MG63 (cell line): ENCODE results near the gene TTC12. TPM values are rescaled to one million over a fixed set of nuclear protein-coding genes. Genes with fewer than 3 reads are reported as not detected.
"Not testable (repeated sequence)": the region's sequence is repeated elsewhere in the genome, so short reads cannot be mapped to it uniquely, and the experiment has no call there.

Source experiments
- DNase-seq: peaks from one replicate; pipeline ENCODE4 v3.0.0-alpha.2; 2020
- H3K27me3 ChIP-seq: fragments of 250-450 bp; sonication (Bioruptor Pico); 2 replicates; pipeline ENCODE4 v1.5.1; 2020; ENCODE audit warnings: mild to moderate bottlenecking, moderate library complexity
- H3K36me3 ChIP-seq: fragments of 250-450 bp; sonication (Bioruptor Pico); 2 replicates; pipeline ENCODE4 v1.5.1; 2020; ENCODE audit warnings: mild to moderate bottlenecking, moderate library complexity
- H3K4me3 ChIP-seq: fragments of 250-450 bp; sonication (Bioruptor Pico); 2 replicates; pipeline ENCODE4 v1.5.1; 2020; ENCODE audit warnings: mild to moderate bottlenecking, moderate library complexity
- H3K9me3 ChIP-seq: fragments of 250-450 bp; sonication (Bioruptor Pico); 2 replicates; pipeline ENCODE4 v1.5.1; 2020; ENCODE audit warnings: mild to moderate bottlenecking, moderate library complexity
- total RNA-seq: library from RNA; depleted of rRNA; stranded (reverse); fragments of >200 nt; shearing (Covaris generic); gene quantifications from 2 replicates; pipeline ENCODE4 v1.2.3, GENCODE V29; 2014; ENCODE audit warnings: low replicate concordance

Gene TTC12
- total RNA-seq, 1 experiment from 2014 or later, result 7.4 TPM

GRCh38 chr11:113278925-113279324 is 35.5 kb upstream of the TTC12 start:
- no peaks in the 10 kb centered on the region for H3K36me3 ChIP-seq
- DNase-seq, result no peak
- no peaks in the 10 kb centered on the region for H3K9me3 ChIP-seq
- no peak overlapping the region for H3K4me3 ChIP-seq
- no peaks in the 10 kb centered on the region for H3K27me3 ChIP-seq

GRCh38 chr11:113279591-113279990 is 34.8 kb upstream of the TTC12 start:
- DNase-seq, result no peak
- Histone ChIP-seq H3K36me3 (no peaks in the 10 kb centered on the region), H3K9me3 (no peaks in the 10 kb centered on the region)

GRCh38 chr11:113281052-113281725 is 33.2 kb upstream of the TTC12 start:
- no peaks in the 10 kb centered on the region for H3K36me3 ChIP-seq
- no peaks in the 10 kb centered on the region for H3K9me3 ChIP-seq
- H3K4me3 ChIP-seq, result no peak overlapping the region
- DNase-seq, result no peak
- no peaks in the 10 kb centered on the region; the same call in none of the 2 replicates for H3K27me3 ChIP-seq

More at GRCh38 chr11:113279591-113279990, 34.8 kb upstream of the TTC12 start:
- Histone ChIP-seq H3K27me3 (no peaks in the 10 kb centered on the region; the same call in 1 of the 2 replicates), H3K4me3 (no peak overlapping the region)

- Histone ChIP-seq H3K27me3 (no peaks in the 10 kb centered on the region; the same call in none of the 2 replicates), H3K36me3 (no peaks in the 10 kb centered on the region), H3K9me3 (no peaks in the 10 kb centered on the region), H3K4me3 (no peak overlapping the region)
- no peak for DNase-seq
These were observed 31.4 kb upstream of the TTC12 start for GRCh38 chr11:113282898-113283437.

- Histone ChIP-seq H3K27me3 (no peaks in the 10 kb centered on the region; the same call in none of the 2 replicates), H3K9me3 (no peaks in the 10 kb centered on the region), H3K36me3 (no peaks in the 10 kb centered on the region), H3K4me3 (no peak overlapping the region)
- DNase-seq, result no peak
These were observed 30.5 kb upstream of the TTC12 start for GRCh38 chr11:113283881-113284280.

- no peak for DNase-seq
- Histone ChIP-seq H3K36me3 (no peaks in the 10 kb centered on the region), H3K27me3 (no peaks in the 10 kb centered on the region; the same call in none of the 2 replicates), H3K4me3 (no peak overlapping the region), H3K9me3 (no peaks in the 10 kb centered on the region)
These were observed 28.4 kb upstream of the TTC12 start for GRCh38 chr11:113286009-113286408.

GRCh38 chr11:113286509-113287497 is 27.6 kb upstream of the TTC12 start:
- Histone ChIP-seq H3K4me3 (no peak overlapping the region), H3K27me3 (no peaks in the 10 kb centered on the region; the same call in none of the 2 replicates), H3K36me3 (no peaks in the 10 kb centered on the region), H3K9me3 (no peaks in the 10 kb centered on the region)
- DNase-seq, result no peak

GRCh38 chr11:113287801-113288200 is 26.6 kb upstream of the TTC12 start:
- no peaks in the 10 kb centered on the region for H3K9me3 ChIP-seq
- H3K27me3 ChIP-seq, result no peaks in the 10 kb centered on the region; the same call in none of the 2 replicates
- no peaks in the 10 kb centered on the region for H3K36me3 ChIP-seq
- DNase-seq, result no peak
- no peak overlapping the region for H3K4me3 ChIP-seq

- no peak for DNase-seq
- no peaks in the 10 kb centered on the region for H3K36me3 ChIP-seq
These were observed 26.0 kb upstream of the TTC12 start for GRCh38 chr11:113288286-113288863.

GRCh38 chr11:113289431-113290187 is 24.8 kb upstream of the TTC12 start:
- Histone ChIP-seq H3K4me3 (no peak overlapping the region), H3K36me3 (no peaks in the 10 kb centered on the region), H3K27me3 (peaks cover 3% of the 10 kb centered on the region), H3K9me3 (no peaks in the 10 kb centered on the region)
- DNase-seq, result peak; percentile 24

More at GRCh38 chr11:113288286-113288863, 26.0 kb upstream of the TTC12 start:
- Histone ChIP-seq H3K4me3 (no peak overlapping the region), H3K27me3 (no peaks in the 10 kb centered on the region; the same call in none of the 2 replicates), H3K9me3 (no peaks in the 10 kb centered on the region)

GRCh38 chr11:113293936-113294335 is 20.4 kb upstream of the TTC12 start:
- Histone ChIP-seq H3K36me3 (no peaks in the 10 kb centered on the region), H3K27me3 (peaks cover 3% of the 10 kb centered on the region), H3K4me3 (no peak overlapping the region), H3K9me3 (no peaks in the 10 kb centered on the region; the same call in 1 of the 2 replicates)
- no peak for DNase-seq

- no peaks in the 10 kb centered on the region; the same call in 1 of the 2 replicates for H3K9me3 ChIP-seq
- H3K4me3 ChIP-seq, result no peak overlapping the region
- no peaks in the 10 kb centered on the region for H3K36me3 ChIP-seq
- peaks cover 10% of the 10 kb centered on the region for H3K27me3 ChIP-seq
- DNase-seq, result no peak
These were observed 18.4 kb upstream of the TTC12 start for GRCh38 chr11:113295993-113296392.

GRCh38 chr11:113296447-113297205 is 17.8 kb upstream of the TTC12 start:
- Histone ChIP-seq H3K4me3 (no peak overlapping the region), H3K9me3 (no peaks in the 10 kb centered on the region; the same call in 1 of the 2 replicates), H3K36me3 (no peaks in the 10 kb centered on the region), H3K27me3 (peaks cover 13% of the 10 kb centered on the region)
- DNase-seq, result no peak

- H3K9me3 ChIP-seq, DNase-seq, H3K36me3 ChIP-seq, H3K4me3 ChIP-seq: not testable (repeated sequence)
- peaks cover 13% of the 10 kb centered on the region for H3K27me3 ChIP-seq
These were observed 15.9 kb upstream of the TTC12 start for GRCh38 chr11:113298496-113298895.

- Histone ChIP-seq H3K27me3 (peaks cover 10% of the 10 kb centered on the region; the same call in 1 of the 2 replicates), H3K4me3 (no peak overlapping the region), H3K9me3 (no peaks in the 10 kb centered on the region), H3K36me3 (no peaks in the 10 kb centered on the region)
- DNase-seq, result no peak
These were observed 9.5 kb upstream of the TTC12 start for GRCh38 chr11:113304916-113305315.
